ENCODE results near the gene FBLN2.

The FBLN2 gene

GRCh38 chr3:13555753-13556152, 6.8 kb downstream of the FBLN2 start:
- H3K4me3 ChIP-seq = no peak overlapping the region
- H3K4me1 ChIP-seq = peaks cover 0 to 24% (median 14%) of the 10 kb centered on the region in 4 donors
- TF ChIP-seq, protein P1, sequence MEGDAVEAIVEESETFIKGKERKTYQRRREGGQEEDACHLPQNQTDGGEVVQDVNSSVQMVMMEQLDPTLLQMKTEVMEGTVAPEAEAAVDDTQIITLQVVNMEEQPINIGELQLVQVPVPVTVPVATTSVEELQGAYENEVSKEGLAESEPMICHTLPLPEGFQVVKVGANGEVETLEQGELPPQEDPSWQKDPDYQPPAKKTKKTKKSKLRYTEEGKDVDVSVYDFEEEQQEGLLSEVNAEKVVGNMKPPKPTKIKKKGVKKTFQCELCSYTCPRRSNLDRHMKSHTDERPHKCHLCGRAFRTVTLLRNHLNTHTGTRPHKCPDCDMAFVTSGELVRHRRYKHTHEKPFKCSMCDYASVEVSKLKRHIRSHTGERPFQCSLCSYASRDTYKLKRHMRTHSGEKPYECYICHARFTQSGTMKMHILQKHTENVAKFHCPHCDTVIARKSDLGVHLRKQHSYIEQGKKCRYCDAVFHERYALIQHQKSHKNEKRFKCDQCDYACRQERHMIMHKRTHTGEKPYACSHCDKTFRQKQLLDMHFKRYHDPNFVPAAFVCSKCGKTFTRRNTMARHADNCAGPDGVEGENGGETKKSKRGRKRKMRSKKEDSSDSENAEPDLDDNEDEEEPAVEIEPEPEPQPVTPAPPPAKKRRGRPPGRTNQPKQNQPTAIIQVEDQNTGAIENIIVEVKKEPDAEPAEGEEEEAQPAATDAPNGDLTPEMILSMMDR (IDR thresholded peaks at IDR 0.05) = no peak
- intact Hi-C loops (cut with DNase I; ENCODE audit: low total_unique reads) = no loop called here
- H3K36me3 ChIP-seq = no peaks in the 10 kb centered on the region
- no peak overlapping the region for H3K27ac ChIP-seq
- no peaks in the 10 kb centered on the region for H3K9me3 ChIP-seq
- H3K27me3 ChIP-seq = peaks cover 0 to 11% of the 10 kb centered on the region in 2 donors
- no peak for DNase-seq

- H3K27me3 ChIP-seq = peaks cover 0 to 8% of the 10 kb centered on the region in 2 donors
- H3K4me3 ChIP-seq = no peak overlapping the region
- peaks cover 0 to 21% (median 13%) of the 10 kb centered on the region in 4 donors for H3K4me1 ChIP-seq
- H3K27ac ChIP-seq = no peak overlapping the region
- TF ChIP-seq, protein P1 (IDR thresholded peaks at IDR 0.05) = no peak
- intact Hi-C loops (cut with DNase I; ENCODE audit: low total_unique reads) = no loop called here
- H3K36me3 ChIP-seq = no peaks in the 10 kb centered on the region
- DNase-seq = no peak
- H3K9me3 ChIP-seq = no peaks in the 10 kb centered on the region
Measured at GRCh38 chr3:13556207-13556606, 7.3 kb downstream of the FBLN2 start.

- DNase-seq = no peak
- intact Hi-C loops (cut with DNase I; ENCODE audit: low total_unique reads) = no loop called here
- TF ChIP-seq, protein P1 (IDR thresholded peaks at IDR 0.05) = no peak
- no peak overlapping the region for H3K4me3 ChIP-seq
- H3K36me3 ChIP-seq = no peaks in the 10 kb centered on the region
- no peaks in the 10 kb centered on the region for H3K9me3 ChIP-seq
- peak overlapping the region in 1 of 2 donors; percentile 28 for H3K27ac ChIP-seq
- peaks cover 0 to 21% (median 12%) of the 10 kb centered on the region in 4 donors for H3K4me1 ChIP-seq
- H3K27me3 ChIP-seq = peaks cover 0 to 6% of the 10 kb centered on the region in 2 donors
Measured at GRCh38 chr3:13556917-13557316, 8.0 kb downstream of the FBLN2 start.

DNA sequence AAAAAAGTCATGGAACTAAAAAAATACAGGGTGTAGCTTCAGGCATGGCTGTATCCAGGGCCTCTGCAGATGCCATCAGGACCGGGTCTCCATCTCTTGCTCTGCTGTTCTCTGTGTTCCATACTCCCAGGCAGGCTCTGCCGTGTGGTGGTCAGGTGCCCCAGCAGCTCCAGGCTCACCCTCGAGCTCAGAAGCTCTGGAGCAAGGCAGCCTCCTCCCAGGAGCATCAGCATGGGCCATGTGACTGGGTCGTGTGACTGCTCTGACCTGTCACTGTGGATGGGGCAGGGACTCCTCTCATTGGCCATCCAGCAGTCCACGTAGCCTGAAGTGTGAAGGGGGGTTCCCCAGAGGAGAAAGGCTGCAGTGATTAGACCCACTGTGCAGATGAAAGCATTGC, 8.5 kb downstream of the FBLN2 start:
- no peaks in the 10 kb centered on the region for H3K9me3 ChIP-seq
- H3K4me1 ChIP-seq = peaks cover 0 to 21% (median 12%) of the 10 kb centered on the region in 4 donors
- H3K27ac ChIP-seq = peak overlapping the region in 1 of 2 donors; percentile 28
- TF ChIP-seq, protein P1 (IDR thresholded peaks at IDR 0.05) = no peak
- H3K27me3 ChIP-seq = peaks cover 0 to 6% of the 10 kb centered on the region in 2 donors
- DNase-seq = peak in 1 of 2 donors; percentile 67
- no peaks in the 10 kb centered on the region for H3K36me3 ChIP-seq
- intact Hi-C loops (cut with DNase I; ENCODE audit: low total_unique reads) = no loop called here
- H3K4me3 ChIP-seq = no peak overlapping the region

DNA sequence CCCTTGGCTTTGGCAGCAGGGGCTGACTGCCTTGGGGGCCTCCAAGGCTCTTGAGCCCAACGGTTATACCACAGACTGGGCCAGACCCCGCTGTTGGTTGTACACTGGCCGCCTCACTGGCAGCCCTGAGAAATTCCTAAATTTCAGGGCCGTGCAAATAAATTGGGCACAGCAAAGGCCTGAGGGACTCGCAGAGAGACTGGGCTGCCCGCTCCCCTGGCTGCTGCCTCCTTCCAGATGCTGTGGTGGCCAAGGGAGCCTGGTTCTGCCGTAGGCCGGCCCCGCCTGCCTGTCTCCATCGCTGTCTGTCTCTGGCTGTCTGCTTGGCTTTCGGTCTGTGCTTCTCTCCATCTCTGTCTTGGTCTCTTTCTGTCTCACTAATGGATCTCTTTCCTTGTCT, 9.0 kb downstream of the FBLN2 start:
- Histone ChIP-seq H3K27me3 (peaks cover 0 to 6% of the 10 kb centered on the region in 2 donors), H3K4me1 (peaks cover 0 to 18% (median 11%) of the 10 kb centered on the region in 4 donors), H3K36me3 (no peaks in the 10 kb centered on the region), H3K27ac (no peak overlapping the region), H3K9me3 (no peaks in the 10 kb centered on the region), H3K4me3 (no peak overlapping the region)
- no peak for DNase-seq
- intact Hi-C loops (cut with DNase I; ENCODE audit: low total_unique reads) = no loop called here
- TF ChIP-seq, protein P1 (IDR thresholded peaks at IDR 0.05) = no peak

- Histone ChIP-seq H3K9me3 (no peaks in the 10 kb centered on the region), H3K36me3 (no peaks in the 10 kb centered on the region), H3K27me3 (peaks cover 0 to 6% of the 10 kb centered on the region in 2 donors), H3K4me3 (no peak overlapping the region), H3K4me1 (peaks cover 0 to 15% (median 9%) of the 10 kb centered on the region in 4 donors), H3K27ac (no peak overlapping the region)
- DNase-seq = no peak
- TF ChIP-seq, protein P1 (IDR thresholded peaks at IDR 0.05) = no peak
- intact Hi-C loops (cut with DNase I; ENCODE audit: low total_unique reads) = no loop called here
Measured at GRCh38 chr3:13558651-13559050, 9.7 kb downstream of the FBLN2 start.

All from tibial artery (tissue), 4 donors.